GM18519 (cell line): Measurements from ENCODE around the gene RPL18.
A peak's percentile ranks its signal among the peaks of the same experiment; 100 is the strongest.
"Not testable (repeated sequence)": the region's sequence is repeated elsewhere in the genome, so short reads cannot be mapped to it uniquely, and the experiment has no call there.

ENCODE experiments used
- ATAC-seq: cut with Tn5 transposase; IDR thresholded peaks from one replicate; pipeline ENCODE4 v1.9.1; 2021; ENCODE audit warnings: mild to moderate bottlenecking, moderate library complexity; ENCODE audit not compliant: unreplicated experiment, low FRiP score

Gene RPL18

GRCh38 chr19:48618916-48619691, at the start of gene RPL18, which contains the start of gene SPHK2:
Gene RPL18, minus strand, starts transcription at chr19:48619178. Its CDS starts 35 bp downstream, at chr19:48619143.
Gene SPHK2, plus strand, starts transcription at chr19:48619506. Its CDS starts 1,009 bp downstream, at chr19:48620515.
- ATAC-seq, result peak; percentile 77

- ATAC-seq, result no peak
Observed at GRCh38 chr19:48668761-48669160, 49.8 kb upstream of the RPL18 start.

GRCh38 chr19:48668332-48668731, 49.4 kb upstream of the RPL18 start:
- no peak for ATAC-seq

GRCh38 chr19:48665786-48666185, 46.8 kb upstream of the RPL18 start:
- no peak for ATAC-seq

GRCh38 chr19:48664476-48664875, 45.5 kb upstream of the RPL18 start:
- ATAC-seq, result no peak

- ATAC-seq, result no peak
Observed at GRCh38 chr19:48663667-48664066, 44.7 kb upstream of the RPL18 start.

GRCh38 chr19:48661711-48662090, 42.7 kb upstream of the RPL18 start:
- ATAC-seq, result no peak

GRCh38 chr19:48660852-48661710, 42.1 kb upstream of the RPL18 start:
- no peak for ATAC-seq

GRCh38 chr19:48659768-48660167, 40.8 kb upstream of the RPL18 start:
- no peak for ATAC-seq

- no peak for ATAC-seq
Observed at GRCh38 chr19:48658483-48658882, 39.5 kb upstream of the RPL18 start.

- not testable (repeated sequence) for ATAC-seq
Observed at GRCh38 chr19:48657828-48658227, 38.9 kb upstream of the RPL18 start.

GRCh38 chr19:48656840-48657474, 38.0 kb upstream of the RPL18 start:
- no peak for ATAC-seq

- ATAC-seq, result no peak
Observed at GRCh38 chr19:48654299-48655059, 35.5 kb upstream of the RPL18 start.

- no peak for ATAC-seq
Observed at GRCh38 chr19:48651683-48652048, 32.7 kb upstream of the RPL18 start.

GRCh38 chr19:48650974-48651682, 32.1 kb upstream of the RPL18 start:
- ATAC-seq, result no peak

GRCh38 chr19:48648134-48648533, 29.2 kb upstream of the RPL18 start:
- no peak for ATAC-seq

- ATAC-seq, result no peak
Observed at GRCh38 chr19:48646722-48647216, 27.8 kb upstream of the RPL18 start.

- ATAC-seq, result no peak
Observed at GRCh38 chr19:48646001-48646721, 27.2 kb upstream of the RPL18 start, which contains the start of gene CA11. Gene CA11, minus strand, starts transcription at chr19:48646187. Its CDS starts 555 bp downstream, at chr19:48645632.

GRCh38 chr19:48645620-48646000, 26.6 kb upstream of the RPL18 start:
- no peak for ATAC-seq
